ENCODE data around the gene DIP2C. TPM values are rescaled to one million over a fixed set of nuclear protein-coding genes. Genes with fewer than 3 reads are reported as not detected.

DIP2C gene
- polyA plus RNA-seq, 4 donors, result 3.1 to 13.3 (median 4.7) TPM

GRCh38 chr10:393106-393745 is 296.2 kb downstream of the DIP2C start:
- H3K9me3 ChIP-seq (ENCODE audit: control insufficient read depth in 2 of 2, insufficient read depth in 1 of 2, low read depth in 1 of 2, low read length in 1 of 2), result no peaks in the 10 kb centered on the region
- no peak for FAIRE-seq
- 93 to 97% (median 95%) methylated on average over 13 of the region's 13 CpGs for WGBS, 3 donors

GRCh38 chr10:392705-393037 is 296.8 kb downstream of the DIP2C start:
- 91 to 95% (median 93%) methylated on average over 21 of the region's 21 CpGs for whole genome bisulfite sequencing, 3 donors
- Histone ChIP-seq H3K27ac (ENCODE audit: low read depth in 1 of 3, low read length in 2 of 3) (no peak overlapping the region), H3K9me3 (ENCODE audit: control insufficient read depth in 2 of 2, insufficient read depth in 1 of 2, low read depth in 1 of 2, low read length in 1 of 2) (no peaks in the 10 kb centered on the region), H3K4me1 (ENCODE audit: control insufficient read depth in 3 of 3, insufficient read depth in 2 of 3, low read depth in 1 of 3, low read length in 2 of 3) (no peaks in the 10 kb centered on the region), H3K36me3 (ENCODE audit: control insufficient read depth in 3 of 3, insufficient read depth in 2 of 3, low read depth in 1 of 3, low read length in 3 of 3) (peaks cover 0 to 65% (median 0%) of the 10 kb centered on the region in 3 donors), H3K27me3 (ENCODE audit: control insufficient read depth in 3 of 3, insufficient read depth in 3 of 3, low read length in 3 of 3) (no peaks in the 10 kb centered on the region), H3K4me3 (ENCODE audit: low read depth in 1 of 3, low read length in 3 of 3) (no peak overlapping the region)
- FAIRE-seq, result no peak
- no peak for DNase-seq

More at GRCh38 chr10:393106-393745, 296.2 kb downstream of the DIP2C start:
- no peak for DNase-seq
- H3K4me1 ChIP-seq (ENCODE audit: control insufficient read depth in 3 of 3, insufficient read depth in 2 of 3, low read depth in 1 of 3, low read length in 2 of 3), result no peaks in the 10 kb centered on the region
- H3K27me3 ChIP-seq (ENCODE audit: control insufficient read depth in 3 of 3, insufficient read depth in 3 of 3, low read length in 3 of 3), result no peaks in the 10 kb centered on the region
- no peak overlapping the region for H3K4me3 ChIP-seq (ENCODE audit: low read depth in 1 of 3, low read length in 3 of 3)
- H3K36me3 ChIP-seq (ENCODE audit: control insufficient read depth in 3 of 3, insufficient read depth in 2 of 3, low read depth in 1 of 3, low read length in 3 of 3), result peaks cover 0 to 60% (median 0%) of the 10 kb centered on the region in 3 donors
- H3K27ac ChIP-seq (ENCODE audit: low read depth in 1 of 3, low read length in 2 of 3), result no peak overlapping the region

GRCh38 chr10:391847-392704 is 297.4 kb downstream of the DIP2C start:
- FAIRE-seq (no peak), DNase-seq (no peak)
- no peaks in the 10 kb centered on the region for H3K27me3 ChIP-seq (ENCODE audit: control insufficient read depth in 3 of 3, insufficient read depth in 3 of 3, low read length in 3 of 3)
- peaks cover 0 to 70% (median 0%) of the 10 kb centered on the region in 3 donors for H3K36me3 ChIP-seq (ENCODE audit: control insufficient read depth in 3 of 3, insufficient read depth in 2 of 3, low read depth in 1 of 3, low read length in 3 of 3)
- WGBS, 3 donors, result 92 to 95% (median 92%) methylated on average over 27 of the region's 27 CpGs
- H3K9me3 ChIP-seq (ENCODE audit: control insufficient read depth in 2 of 2, insufficient read depth in 1 of 2, low read depth in 1 of 2, low read length in 1 of 2), result no peaks in the 10 kb centered on the region
- H3K4me3 ChIP-seq (ENCODE audit: low read depth in 1 of 3, low read length in 3 of 3), result no peak overlapping the region
- no peaks in the 10 kb centered on the region for H3K4me1 ChIP-seq (ENCODE audit: control insufficient read depth in 3 of 3, insufficient read depth in 2 of 3, low read depth in 1 of 3, low read length in 2 of 3)
- no peak overlapping the region for H3K27ac ChIP-seq (ENCODE audit: low read depth in 1 of 3, low read length in 2 of 3)

DNA sequence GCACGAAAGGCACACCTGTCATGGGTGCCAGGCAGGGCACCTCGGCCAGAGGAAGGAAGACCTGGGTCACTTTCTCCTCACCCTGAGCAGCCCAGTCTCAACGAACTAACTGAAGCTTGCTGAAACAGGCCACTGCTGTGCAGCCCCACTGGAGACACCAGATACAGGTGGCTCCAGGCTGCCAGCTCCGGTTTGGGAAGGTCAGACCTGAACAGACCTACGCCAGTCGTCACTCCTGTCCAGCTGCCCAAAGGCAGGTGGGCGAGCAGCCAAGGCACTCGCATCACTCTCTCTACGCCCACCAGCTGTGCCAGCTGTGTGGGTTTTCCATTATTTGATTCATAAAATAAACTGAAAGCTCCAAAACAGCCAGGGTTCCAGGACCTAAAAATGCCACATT is 298.2 kb downstream of the DIP2C start:
- no peak for FAIRE-seq
- DNase-seq, result no peak
- Histone ChIP-seq H3K36me3 (ENCODE audit: control insufficient read depth in 3 of 3, insufficient read depth in 2 of 3, low read depth in 1 of 3, low read length in 3 of 3) (peaks cover 0 to 74% (median 3%) of the 10 kb centered on the region in 3 donors), H3K27ac (ENCODE audit: low read depth in 1 of 3, low read length in 2 of 3) (no peak overlapping the region), H3K9me3 (ENCODE audit: control insufficient read depth in 2 of 2, insufficient read depth in 1 of 2, low read depth in 1 of 2, low read length in 1 of 2) (no peaks in the 10 kb centered on the region), H3K4me3 (ENCODE audit: low read depth in 1 of 3, low read length in 3 of 3) (no peak overlapping the region), H3K27me3 (ENCODE audit: control insufficient read depth in 3 of 3, insufficient read depth in 3 of 3, low read length in 3 of 3) (no peaks in the 10 kb centered on the region), H3K4me1 (ENCODE audit: control insufficient read depth in 3 of 3, insufficient read depth in 2 of 3, low read depth in 1 of 3, low read length in 2 of 3) (no peaks in the 10 kb centered on the region)
- WGBS, 3 donors, result 71 to 80% (median 79%) methylated on average over 9 of the region's 9 CpGs

- H3K36me3 ChIP-seq (ENCODE audit: control insufficient read depth in 3 of 3, insufficient read depth in 2 of 3, low read depth in 1 of 3, low read length in 3 of 3), result peaks cover 0 to 81% (median 7%) of the 10 kb centered on the region in 3 donors
- H3K27me3 ChIP-seq (ENCODE audit: control insufficient read depth in 3 of 3, insufficient read depth in 3 of 3, low read length in 3 of 3), result no peaks in the 10 kb centered on the region
- WGBS, 3 donors, result 91 to 93% (median 92%) methylated on average over 32 of the region's 32 CpGs
- no peak overlapping the region for H3K27ac ChIP-seq (ENCODE audit: low read depth in 1 of 3, low read length in 2 of 3)
- no peak for DNase-seq
- no peak for FAIRE-seq
- H3K4me1 ChIP-seq (ENCODE audit: control insufficient read depth in 3 of 3, insufficient read depth in 2 of 3, low read depth in 1 of 3, low read length in 2 of 3), result no peaks in the 10 kb centered on the region
- H3K4me3 ChIP-seq (ENCODE audit: low read depth in 1 of 3, low read length in 3 of 3), result no peak overlapping the region
- H3K9me3 ChIP-seq (ENCODE audit: control insufficient read depth in 2 of 2, insufficient read depth in 1 of 2, low read depth in 1 of 2, low read length in 1 of 2), result no peaks in the 10 kb centered on the region
These were observed 298.9 kb downstream of the DIP2C start for GRCh38 chr10:390449-391100.

GRCh38 chr10:389836-390448 is 299.5 kb downstream of the DIP2C start:
- H3K9me3 ChIP-seq (ENCODE audit: control insufficient read depth in 2 of 2, insufficient read depth in 1 of 2, low read depth in 1 of 2, low read length in 1 of 2), result no peaks in the 10 kb centered on the region
- H3K27me3 ChIP-seq (ENCODE audit: control insufficient read depth in 3 of 3, insufficient read depth in 3 of 3, low read length in 3 of 3), result no peaks in the 10 kb centered on the region
- FAIRE-seq (no peak), DNase-seq (no peak)
- no peaks in the 10 kb centered on the region for H3K4me1 ChIP-seq (ENCODE audit: control insufficient read depth in 3 of 3, insufficient read depth in 2 of 3, low read depth in 1 of 3, low read length in 2 of 3)
- no peak overlapping the region for H3K4me3 ChIP-seq (ENCODE audit: low read depth in 1 of 3, low read length in 3 of 3)
- peaks cover 0 to 83% (median 7%) of the 10 kb centered on the region in 3 donors for H3K36me3 ChIP-seq (ENCODE audit: control insufficient read depth in 3 of 3, insufficient read depth in 2 of 3, low read depth in 1 of 3, low read length in 3 of 3)
- H3K27ac ChIP-seq (ENCODE audit: low read depth in 1 of 3, low read length in 2 of 3), result no peak overlapping the region
- 93 to 94% (median 94%) methylated on average over 23 of the region's 23 CpGs for WGBS, 3 donors

DNA sequence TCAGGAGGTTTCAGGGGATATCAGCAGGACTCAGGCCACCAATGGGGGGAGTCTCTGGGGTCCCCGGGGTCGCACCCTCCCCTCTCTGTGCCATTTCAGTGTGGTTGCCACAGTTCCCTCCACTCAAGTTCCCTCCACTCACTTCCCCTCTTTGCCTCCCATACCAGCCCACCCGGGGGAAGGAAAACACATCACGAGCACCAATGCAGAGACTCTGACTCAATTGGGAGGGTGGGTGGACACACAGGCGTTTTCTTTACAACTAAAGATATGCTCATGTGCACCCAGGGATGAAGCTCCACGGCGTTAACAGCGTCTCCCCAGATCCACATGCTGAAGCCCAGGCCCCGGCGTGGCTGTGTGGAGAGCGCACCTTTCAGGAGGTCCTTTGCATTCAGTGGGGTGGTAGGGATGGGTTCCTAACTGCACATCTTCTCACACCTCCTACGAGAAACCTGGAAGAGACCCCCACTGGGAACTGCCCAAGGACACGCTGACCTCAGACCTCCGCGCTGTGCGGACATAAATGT is 300.1 kb downstream of the DIP2C start:
- no peaks in the 10 kb centered on the region for H3K9me3 ChIP-seq (ENCODE audit: control insufficient read depth in 2 of 2, insufficient read depth in 1 of 2, low read depth in 1 of 2, low read length in 1 of 2)
- no peak overlapping the region for H3K4me3 ChIP-seq (ENCODE audit: low read depth in 1 of 3, low read length in 3 of 3)
- H3K27me3 ChIP-seq (ENCODE audit: control insufficient read depth in 3 of 3, insufficient read depth in 3 of 3, low read length in 3 of 3), result no peaks in the 10 kb centered on the region
- DNase-seq (no peak), FAIRE-seq (no peak)
- 90 to 96% (median 93%) methylated on average over 16 of the region's 16 CpGs for WGBS, 3 donors
- H3K27ac ChIP-seq (ENCODE audit: low read depth in 1 of 3, low read length in 2 of 3), result no peak overlapping the region
- no peaks in the 10 kb centered on the region for H3K4me1 ChIP-seq (ENCODE audit: control insufficient read depth in 3 of 3, insufficient read depth in 2 of 3, low read depth in 1 of 3, low read length in 2 of 3)
- peaks cover 0 to 87% (median 7%) of the 10 kb centered on the region in 3 donors for H3K36me3 ChIP-seq (ENCODE audit: control insufficient read depth in 3 of 3, insufficient read depth in 2 of 3, low read depth in 1 of 3, low read length in 3 of 3)

DNA sequence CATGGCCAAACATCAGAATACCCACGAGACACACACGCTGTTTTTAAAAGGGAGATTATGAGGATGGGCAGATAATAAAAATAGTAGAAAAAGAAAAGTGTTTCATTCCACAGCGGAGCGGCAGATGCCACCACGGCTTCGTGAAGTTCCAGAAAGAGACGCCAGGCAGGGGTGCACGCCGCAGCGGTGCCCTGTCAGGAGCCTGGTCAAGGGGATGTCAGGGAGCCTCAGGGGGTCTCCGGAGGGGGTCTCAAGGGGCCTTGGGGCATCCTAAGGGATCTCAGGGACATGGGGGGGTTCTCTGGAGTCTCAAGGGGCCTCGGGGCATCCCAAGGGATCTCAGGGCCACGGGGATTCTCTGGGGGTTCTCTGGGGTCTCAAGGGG is 300.8 kb downstream of the DIP2C start:
- Histone ChIP-seq H3K4me1 (ENCODE audit: control insufficient read depth in 3 of 3, insufficient read depth in 2 of 3, low read depth in 1 of 3, low read length in 2 of 3) (peaks cover 0 to 3% (median 0%) of the 10 kb centered on the region in 3 donors), H3K36me3 (ENCODE audit: control insufficient read depth in 3 of 3, insufficient read depth in 2 of 3, low read depth in 1 of 3, low read length in 3 of 3) (peaks cover 0 to 84% (median 7%) of the 10 kb centered on the region in 3 donors), H3K4me3 (ENCODE audit: low read depth in 1 of 3, low read length in 3 of 3) (no peak overlapping the region), H3K27ac (ENCODE audit: low read depth in 1 of 3, low read length in 2 of 3) (no peak overlapping the region), H3K9me3 (ENCODE audit: control insufficient read depth in 2 of 2, insufficient read depth in 1 of 2, low read depth in 1 of 2, low read length in 1 of 2) (no peaks in the 10 kb centered on the region), H3K27me3 (ENCODE audit: control insufficient read depth in 3 of 3, insufficient read depth in 3 of 3, low read length in 3 of 3) (no peaks in the 10 kb centered on the region)
- DNase-seq (no peak), FAIRE-seq (no peak)
- WGBS, 3 donors, result 87 to 92% (median 90%) methylated on average over 13 of the region's 13 CpGs

All from small intestine (tissue), 7 donors.